ENCODE measurements around the gene FAAH.
A peak's percentile ranks its signal among the peaks of the same experiment; 100 is the strongest.
"Not testable (repeated sequence)": the region's sequence is repeated elsewhere in the genome, so short reads cannot be mapped to it uniquely, and the experiment has no call there.

The FAAH gene

GRCh38 chr1:46394108-46394871, at the start of gene FAAH:
Gene FAAH (plus strand): TSS chr1:46394317. CDS start chr1:46394349, 32 bp downstream.
- peak; percentile 22 to 89 for DNase-seq

GRCh38 chr1:46344481-46344880, 49.6 kb upstream of the FAAH start:
- no peak for DNase-seq

- DNase-seq = no peak
Observed at GRCh38 chr1:46345281-46345680, 48.8 kb upstream of the FAAH start.

- DNase-seq = no peak
Observed at GRCh38 chr1:46352363-46352762, 41.8 kb upstream of the FAAH start.

- not testable (repeated sequence) for DNase-seq
Observed at GRCh38 chr1:46355920-46356319, 38.2 kb upstream of the FAAH start.

GRCh38 chr1:46362158-46362557, 32.0 kb upstream of the FAAH start:
- no peak for DNase-seq

GRCh38 chr1:46363121-46363520, 31.0 kb upstream of the FAAH start:
- DNase-seq = no peak

GRCh38 chr1:46364612-46365011, 29.5 kb upstream of the FAAH start:
- no peak for DNase-seq

- not testable (repeated sequence) for DNase-seq
Observed at GRCh38 chr1:46365796-46366195, 28.3 kb upstream of the FAAH start.

- no peak for DNase-seq
Observed at GRCh38 chr1:46367072-46367471, 27.0 kb upstream of the FAAH start.

- DNase-seq = not testable (repeated sequence)
Observed at GRCh38 chr1:46367701-46368100, 26.4 kb upstream of the FAAH start.

- no peak for DNase-seq
Observed at GRCh38 chr1:46368791-46369190, 25.3 kb upstream of the FAAH start.

- no peak for DNase-seq
Observed at GRCh38 chr1:46369542-46370213, 24.4 kb upstream of the FAAH start.

- no peak for DNase-seq
Observed at GRCh38 chr1:46370214-46370633, 23.9 kb upstream of the FAAH start.

GRCh38 chr1:46372431-46372830, 21.7 kb upstream of the FAAH start:
- DNase-seq = no peak

- no peak for DNase-seq
Observed at GRCh38 chr1:46379996-46380395, 14.1 kb upstream of the FAAH start.

- DNase-seq = no peak
Observed at GRCh38 chr1:46380508-46380907, 13.6 kb upstream of the FAAH start.

GRCh38 chr1:46393510-46393909, 607 bp upstream of the FAAH start:
- peak; percentile 10 to 15 for DNase-seq

GRCh38 chr1:46394872-46395465, 852 bp downstream of the FAAH start:
- peak in 1 of 2 experiments; percentile 20 for DNase-seq

GRCh38 chr1:46396441-46397398, 2.6 kb downstream of the FAAH start:
- DNase-seq = no peak

- DNase-seq = no peak
Observed at GRCh38 chr1:46399307-46399706, 5.2 kb downstream of the FAAH start.

GRCh38 chr1:46400421-46400820, 6.3 kb downstream of the FAAH start:
- peak; percentile 19 to 32 for DNase-seq

Measured in NCI-H526 (cell line).